SK-N-SH treated with all-trans-retinoic acid at 6 μM for 48 hours (cell line): Measurements from ENCODE around the gene ZFHX3.

Source experiments
- ARNTL ChIP-seq: fragments of 450-650 bp; formaldehyde crosslinking; IDR thresholded peaks from 2 replicates; pipeline ENCODE4 v1.5.0; 2020; ENCODE audit warnings: low read depth, mild to moderate bottlenecking, moderate library complexity, borderline replicate concordance
- GLIS3 ChIP-seq: fragments of 250-450 bp; sonication (Bioruptor Pico); IDR thresholded peaks from 2 replicates; pipeline ENCODE4 v1.5.0; 2020; ENCODE audit warnings: mild to moderate bottlenecking, moderate library complexity
- PATZ1 ChIP-seq: fragments of 250-450 bp; sonication (Bioruptor Pico); IDR thresholded peaks from 2 replicates; pipeline ENCODE4 v1.8.0; 2020; ENCODE audit warnings: mild to moderate bottlenecking, moderate library complexity, borderline replicate concordance
- TF ChIP-seq, protein P1 (sequence below): fragments of 250-450 bp; sonication (Bioruptor Pico); IDR thresholded peaks from 2 replicates; pipeline ENCODE4 v1.5.1; 2020; ENCODE audit warnings: low read depth, mild to moderate bottlenecking, moderate library complexity

- TF ChIP-seq, protein P1, sequence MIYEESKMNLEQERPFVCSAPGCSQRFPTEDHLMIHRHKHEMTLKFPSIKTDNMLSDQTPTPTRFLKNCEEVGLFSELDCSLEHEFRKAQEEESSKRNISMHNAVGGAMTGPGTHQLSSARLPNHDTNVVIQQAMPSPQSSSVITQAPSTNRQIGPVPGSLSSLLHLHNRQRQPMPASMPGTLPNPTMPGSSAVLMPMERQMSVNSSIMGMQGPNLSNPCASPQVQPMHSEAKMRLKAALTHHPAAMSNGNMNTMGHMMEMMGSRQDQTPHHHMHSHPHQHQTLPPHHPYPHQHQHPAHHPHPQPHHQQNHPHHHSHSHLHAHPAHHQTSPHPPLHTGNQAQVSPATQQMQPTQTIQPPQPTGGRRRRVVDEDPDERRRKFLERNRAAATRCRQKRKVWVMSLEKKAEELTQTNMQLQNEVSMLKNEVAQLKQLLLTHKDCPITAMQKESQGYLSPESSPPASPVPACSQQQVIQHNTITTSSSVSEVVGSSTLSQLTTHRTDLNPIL (CRISPR knock-in tag) = no peak
- no peak for TF ChIP-seq PATZ1 (CRISPR knock-in tag)
- TF ChIP-seq GLIS3 (CRISPR knock-in tag) = no peak
- no peak for TF ChIP-seq ARNTL (CRISPR knock-in tag)
Measured at GRCh38 chr16:73042807-73043206, 5.1 kb downstream of the ZFHX3 start.
